AG04450 (cell line): Measurements from ENCODE around the gene HLA-DMB. TPM values are rescaled to one million over a fixed set of nuclear protein-coding genes. Genes with fewer than 3 reads are reported as not detected.

ENCODE experiments used
- CTCF ChIA-PET: fragments of 300-600, 350-600 bp; formaldehyde crosslinking; extraction: SDS; loops from one replicate; lab custom pipeline; 2022; ENCODE audit warnings: antibody characterized with exemption, inconsistent platforms; lab: Charles Lee
- POLR2A ChIA-PET: fragments of 350-600 bp; formaldehyde crosslinking; extraction: SDS; loops from one replicate; lab custom pipeline; 2021; ENCODE audit warnings: antibody characterized with exemption, inconsistent platforms; lab: Yijun Ruan, JAX
- DNase-seq: peaks from one replicate; pipeline ENCODE4 v3.0.0-alpha.2; 2011; ENCODE audit warnings: low read depth, low spot score
- H3K27ac ChIP-seq: one replicate; pipeline ENCODE4 v1.5.1; 2012; ENCODE audit warnings: low read depth, low read length, control low read depth
- H3K27me3 ChIP-seq: one replicate; pipeline ENCODE4 v1.6.0; 2012; ENCODE audit warnings: low read length; ENCODE audit not compliant: control insufficient read depth, insufficient read depth
- H3K4me3 ChIP-seq: 2 replicates; pipeline ENCODE4 v1.5.1; 2011; ENCODE audit warnings: mild to moderate bottlenecking, low read depth, low read length, control low read depth
- H3K9me3 ChIP-seq: 2 replicates; pipeline ENCODE4 v1.5.1; 2012; ENCODE audit warnings: low read length; ENCODE audit not compliant: control insufficient read depth, insufficient read depth
- polyA plus RNA-seq: library from polyadenylated mRNA; depleted of rRNA; stranded (reverse); fragments of >200 nt; gene quantifications from 2 replicates; pipeline ENCODE4 v1.2.3, GENCODE V29; 2011
- TF ChIP-seq, protein P1 (sequence below): IDR thresholded peaks from 2 replicates; pipeline ENCODE4 v1.5.1; 2011; ENCODE audit warnings: low read depth, low read length, control low read depth, inconsistent platforms

HLA-DMB gene
- polyA plus RNA-seq, 1 experiment = 0.12 TPM

DNA sequence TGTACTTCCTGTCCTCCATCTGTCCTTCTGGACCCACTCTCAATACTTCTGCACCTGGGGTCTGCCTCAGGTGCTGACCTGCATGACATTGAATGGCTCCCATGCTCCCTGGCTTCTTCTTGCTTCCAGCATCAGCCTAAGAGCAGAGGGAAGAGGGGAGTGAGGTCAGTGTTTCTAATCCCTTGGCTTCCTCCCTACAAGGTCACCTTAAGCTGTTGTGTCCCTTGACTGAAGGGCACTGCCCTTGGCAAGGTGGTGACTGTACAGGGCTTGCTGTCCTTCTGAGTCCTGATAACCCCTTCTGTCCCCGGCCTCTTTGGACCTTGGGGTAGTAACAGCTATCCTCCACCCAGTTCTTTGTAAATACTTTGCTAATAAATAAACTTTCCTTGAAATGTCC lies 9.6 kb downstream of the HLA-DMB start:
- no peak overlapping the region for H3K4me3 ChIP-seq
- no peaks in the 10 kb centered on the region for H3K9me3 ChIP-seq
- POLR2A ChIA-PET = no interaction called here
- CTCF ChIA-PET = interaction anchor here (1.3 to 5.2 kb wide), 8 partner anchors 22 to 92 kb away, joined by 4 to 252 read pairs (median 28); partner anchors contain the start of genes HLA-DMA and TAP2
- no peak overlapping the region for H3K27ac ChIP-seq
- DNase-seq = no peak
- peaks cover 9% of the 10 kb centered on the region for H3K27me3 ChIP-seq
- TF ChIP-seq, protein P1, sequence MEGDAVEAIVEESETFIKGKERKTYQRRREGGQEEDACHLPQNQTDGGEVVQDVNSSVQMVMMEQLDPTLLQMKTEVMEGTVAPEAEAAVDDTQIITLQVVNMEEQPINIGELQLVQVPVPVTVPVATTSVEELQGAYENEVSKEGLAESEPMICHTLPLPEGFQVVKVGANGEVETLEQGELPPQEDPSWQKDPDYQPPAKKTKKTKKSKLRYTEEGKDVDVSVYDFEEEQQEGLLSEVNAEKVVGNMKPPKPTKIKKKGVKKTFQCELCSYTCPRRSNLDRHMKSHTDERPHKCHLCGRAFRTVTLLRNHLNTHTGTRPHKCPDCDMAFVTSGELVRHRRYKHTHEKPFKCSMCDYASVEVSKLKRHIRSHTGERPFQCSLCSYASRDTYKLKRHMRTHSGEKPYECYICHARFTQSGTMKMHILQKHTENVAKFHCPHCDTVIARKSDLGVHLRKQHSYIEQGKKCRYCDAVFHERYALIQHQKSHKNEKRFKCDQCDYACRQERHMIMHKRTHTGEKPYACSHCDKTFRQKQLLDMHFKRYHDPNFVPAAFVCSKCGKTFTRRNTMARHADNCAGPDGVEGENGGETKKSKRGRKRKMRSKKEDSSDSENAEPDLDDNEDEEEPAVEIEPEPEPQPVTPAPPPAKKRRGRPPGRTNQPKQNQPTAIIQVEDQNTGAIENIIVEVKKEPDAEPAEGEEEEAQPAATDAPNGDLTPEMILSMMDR = no peak

DNA sequence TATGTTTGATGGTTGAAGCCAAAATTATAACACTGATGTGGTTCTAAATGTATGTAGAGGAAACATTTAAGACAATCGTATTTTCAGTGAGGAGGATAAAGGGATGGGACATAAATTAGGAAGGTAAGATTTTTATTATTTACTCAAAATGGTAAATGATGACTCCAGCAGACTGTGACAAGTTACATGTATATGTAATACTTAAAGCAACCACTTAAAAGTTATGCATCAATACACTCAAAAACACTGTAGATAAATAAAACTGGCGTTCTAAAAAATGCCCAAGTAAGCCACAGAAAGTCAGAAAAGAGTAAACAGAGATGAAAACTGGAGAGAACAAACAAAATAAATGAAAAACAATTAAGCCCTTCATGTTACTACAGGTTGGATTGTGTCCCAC lies 18.7 kb downstream of the HLA-DMB start:
- TF ChIP-seq, protein P1 = no peak
- Histone ChIP-seq H3K27me3 (peaks cover 18% of the 10 kb centered on the region), H3K27ac (no peak overlapping the region), H3K9me3 (no peaks in the 10 kb centered on the region), H3K4me3 (no peak overlapping the region)
- DNase-seq = no peak
- ChIA-PET POLR2A (no interaction called here), CTCF (interaction anchor here (3.2 kb wide), 1 partner anchor 11 kb away, joined by 23 read pairs; no protein-coding TSS in a partner anchor)

- ChIA-PET CTCF (interaction anchor here (1.0 to 3.2 kb wide), 6 partner anchors 13 to 82 kb away, joined by 3 to 23 read pairs (median 4); partner anchors contain the start of gene TAP2), POLR2A (no interaction called here)
- H3K27me3 ChIP-seq = peaks cover 18% of the 10 kb centered on the region
- no peak for DNase-seq
- no peak overlapping the region for H3K4me3 ChIP-seq
- no peak overlapping the region for H3K27ac ChIP-seq
- TF ChIP-seq, protein P1 = no peak
- no peaks in the 10 kb centered on the region for H3K9me3 ChIP-seq
Measured at GRCh38 chr6:32920715-32921114, 20.1 kb downstream of the HLA-DMB start.

GRCh38 chr6:32912951-32913350 lies 27.9 kb downstream of the HLA-DMB start:
- ChIA-PET CTCF (interaction anchor here (0.7 to 2.0 kb wide), 4 partner anchors 21 to 72 kb away, joined by 3 to 15 read pairs (median 6); partner anchors contain the start of gene TAP1), POLR2A (interaction anchor here (1.4 kb wide), 1 partner anchor 59 kb away, joined by 4 read pairs; no protein-coding TSS in a partner anchor)
- no peak for DNase-seq
- H3K4me3 ChIP-seq = no peak overlapping the region
- peaks cover 2% of the 10 kb centered on the region for H3K27me3 ChIP-seq
- no peak overlapping the region for H3K27ac ChIP-seq
- no peaks in the 10 kb centered on the region for H3K9me3 ChIP-seq
- TF ChIP-seq, protein P1 = no peak

DNA sequence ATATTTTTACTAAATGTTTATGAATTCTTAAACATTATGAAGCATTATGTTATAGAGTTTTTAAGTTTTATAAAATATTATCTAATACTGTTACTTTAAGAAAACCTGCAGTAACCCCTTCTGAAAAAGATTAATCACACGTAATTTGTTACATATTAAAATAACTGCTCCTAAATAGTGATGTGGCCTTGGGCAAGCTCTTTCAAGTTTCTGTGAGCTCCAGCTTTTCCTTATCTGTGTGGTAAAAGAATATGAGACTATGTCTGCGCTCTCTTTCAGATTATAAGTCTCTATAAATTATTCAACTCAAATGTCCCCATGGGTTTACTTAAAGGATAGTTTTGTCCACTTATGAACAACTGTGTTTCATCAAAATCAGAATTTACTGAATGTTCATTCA lies 31.9 kb downstream of the HLA-DMB start:
- TF ChIP-seq, protein P1 = no peak
- H3K9me3 ChIP-seq = no peaks in the 10 kb centered on the region
- ChIA-PET POLR2A (no interaction called here), CTCF (interaction anchor here (0.9 to 2.7 kb wide), 2 partner anchors 24 to 76 kb away, joined by 4 to 9 read pairs; no protein-coding TSS in a partner anchor)
- no peak overlapping the region for H3K27ac ChIP-seq
- H3K27me3 ChIP-seq = peaks cover 2% of the 10 kb centered on the region
- no peak overlapping the region for H3K4me3 ChIP-seq
- no peak for DNase-seq
